Measurements from ENCODE around the gene TGDS.

GRCh38 chr13:94537740-94538630 is 58.0 kb downstream of the TGDS start:
- no peak for TF ChIP-seq POLR2AphosphoS5 (IDR thresholded peaks at IDR 0.05; ENCODE audit: low read depth, low read length)
- TF ChIP-seq POLR2A (IDR thresholded peaks at IDR 0.05; ENCODE audit: low read depth, low read length) = no peak
- no peak for TF ChIP-seq SPI1 (IDR thresholded peaks at IDR 0.05; ENCODE audit: low read depth, low read length)

Data from GM12891 (cell line).